Muscle layer of duodenum (tissue), 2 donors: ENCODE results near the gene LRRC56.

Source experiments
- H3K27ac ChIP-seq: one replicate; pipeline ENCODE4 v1.7.0; 2013; ENCODE audit warnings: mild to moderate bottlenecking, low read length
- H3K27me3 ChIP-seq: one replicate; pipeline ENCODE4 v1.7.0; 2013; ENCODE audit warnings: low read depth, mild to moderate bottlenecking, control low read depth, low read length
- H3K36me3 ChIP-seq, 2 donors: one replicate each; pipeline ENCODE4 v1.7.0; 2013; ENCODE audit warnings: low read length in 2 of 2, control low read depth in 1 of 2, mild to moderate bottlenecking in 1 of 2; ENCODE audit not compliant: insufficient read depth in 2 of 2, control insufficient read depth in 1 of 2
- H3K4me1 ChIP-seq, 2 donors: one replicate each; pipeline ENCODE4 v1.7.0; 2013; ENCODE audit warnings: low read length in 2 of 2, mild to moderate bottlenecking in 2 of 2, control low read depth in 1 of 2, moderate library complexity in 1 of 2; ENCODE audit not compliant: insufficient read depth in 2 of 2, control insufficient read depth in 1 of 2
- H3K4me3 ChIP-seq, 2 donors: one replicate each; pipeline ENCODE4 v1.7.0; 2013; ENCODE audit warnings: low read length in 2 of 2, low read depth in 1 of 2, mild to moderate bottlenecking in 1 of 2
- H3K9me3 ChIP-seq, 2 donors: one replicate each; pipeline ENCODE4 v1.7.0; 2013; ENCODE audit warnings: low read length in 2 of 2, control low read depth in 1 of 2, mild to moderate bottlenecking in 1 of 2; ENCODE audit not compliant: control insufficient read depth in 1 of 2
- donor health status: healthy.

LRRC56 gene

GRCh38 chr11:530960-531831 is 6.1 kb upstream of the LRRC56 start:
- H3K4me3 ChIP-seq: no peak overlapping the region
- H3K27me3 ChIP-seq: no peaks in the 10 kb centered on the region
- peaks cover 0 to 27% of the 10 kb centered on the region in 2 donors for H3K36me3 ChIP-seq
- no peaks in the 10 kb centered on the region for H3K9me3 ChIP-seq
- peaks cover 0 to 16% of the 10 kb centered on the region in 2 donors for H3K4me1 ChIP-seq
- no peak overlapping the region for H3K27ac ChIP-seq

DNA sequence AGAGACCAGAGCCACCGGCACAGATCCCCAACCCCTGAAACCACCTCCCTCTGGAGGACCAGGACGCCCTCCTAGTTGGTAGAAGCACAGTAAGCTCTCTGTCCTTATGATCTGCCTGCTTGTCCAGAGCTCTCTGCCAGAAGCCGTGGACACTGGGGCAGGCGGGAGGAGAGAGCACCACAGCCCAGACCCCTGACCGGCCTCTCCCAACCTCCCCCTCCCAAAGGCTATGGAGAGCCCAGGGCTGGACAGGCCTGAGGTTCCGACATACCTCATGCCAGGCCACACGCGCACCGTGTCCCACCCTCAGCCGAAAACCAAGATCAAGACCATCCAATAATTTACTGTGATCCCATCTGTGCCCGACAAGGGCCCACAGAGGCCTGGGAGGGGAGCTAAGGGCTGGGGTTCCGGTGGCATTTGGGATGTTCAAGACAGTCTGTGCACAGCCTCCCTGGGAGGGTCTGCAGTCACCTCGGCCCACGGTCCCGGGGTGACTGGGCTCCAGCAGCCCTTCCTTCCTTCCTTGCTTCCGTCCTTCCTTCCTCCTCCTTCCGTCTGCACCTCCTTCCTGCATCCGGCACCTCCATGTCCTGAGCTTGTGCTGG is 5.3 kb upstream of the LRRC56 start:
- H3K27ac ChIP-seq: no peak overlapping the region
- H3K36me3 ChIP-seq: peaks cover 0 to 27% of the 10 kb centered on the region in 2 donors
- peaks cover 0 to 21% of the 10 kb centered on the region in 2 donors for H3K4me1 ChIP-seq
- no peaks in the 10 kb centered on the region for H3K27me3 ChIP-seq
- no peaks in the 10 kb centered on the region for H3K9me3 ChIP-seq
- H3K4me3 ChIP-seq: no peak overlapping the region

- no peaks in the 10 kb centered on the region for H3K9me3 ChIP-seq
- no peaks in the 10 kb centered on the region for H3K27me3 ChIP-seq
- H3K36me3 ChIP-seq: peaks cover 0 to 27% of the 10 kb centered on the region in 2 donors
- H3K4me1 ChIP-seq: peaks cover 0 to 26% of the 10 kb centered on the region in 2 donors
- H3K27ac ChIP-seq: no peak overlapping the region
- no peak overlapping the region for H3K4me3 ChIP-seq
Observed at GRCh38 chr11:532527-532985, 4.8 kb upstream of the LRRC56 start.

DNA sequence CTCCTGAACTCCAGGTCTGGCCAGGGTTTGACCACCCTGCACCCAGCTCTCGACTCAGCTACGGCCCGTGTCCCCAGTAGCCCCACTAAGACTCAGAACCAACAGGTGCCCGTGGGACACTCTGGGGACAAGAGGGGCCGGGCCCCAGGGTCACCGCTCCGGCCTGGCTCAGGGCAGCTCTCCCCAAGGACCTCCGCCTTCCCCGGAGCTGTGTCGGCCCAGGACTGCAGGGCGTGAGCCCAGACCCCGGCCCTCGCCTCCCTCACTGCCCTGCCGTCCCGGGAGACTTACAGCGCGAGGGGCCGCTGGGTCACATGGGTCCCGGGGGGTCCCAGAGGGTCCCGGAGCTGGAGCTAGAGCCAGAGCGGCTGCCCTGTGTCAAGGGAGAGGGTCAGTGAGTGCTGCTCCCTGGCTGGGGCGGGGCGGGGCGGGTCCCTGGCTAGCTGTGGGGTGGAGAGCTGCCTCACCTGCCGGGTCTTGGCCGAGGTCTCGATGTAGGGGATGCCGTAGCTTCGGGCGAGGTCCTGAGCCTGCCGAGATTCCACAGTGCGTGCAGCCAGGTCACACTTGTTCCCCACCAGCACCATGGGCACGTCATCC is 4.2 kb upstream of the LRRC56 start:
- Histone ChIP-seq H3K27me3 (no peaks in the 10 kb centered on the region), H3K4me1 (peaks cover 0 to 30% of the 10 kb centered on the region in 2 donors), H3K36me3 (peaks cover 0 to 27% of the 10 kb centered on the region in 2 donors), H3K4me3 (no peak overlapping the region), H3K27ac (no peak overlapping the region), H3K9me3 (no peaks in the 10 kb centered on the region)

DNA sequence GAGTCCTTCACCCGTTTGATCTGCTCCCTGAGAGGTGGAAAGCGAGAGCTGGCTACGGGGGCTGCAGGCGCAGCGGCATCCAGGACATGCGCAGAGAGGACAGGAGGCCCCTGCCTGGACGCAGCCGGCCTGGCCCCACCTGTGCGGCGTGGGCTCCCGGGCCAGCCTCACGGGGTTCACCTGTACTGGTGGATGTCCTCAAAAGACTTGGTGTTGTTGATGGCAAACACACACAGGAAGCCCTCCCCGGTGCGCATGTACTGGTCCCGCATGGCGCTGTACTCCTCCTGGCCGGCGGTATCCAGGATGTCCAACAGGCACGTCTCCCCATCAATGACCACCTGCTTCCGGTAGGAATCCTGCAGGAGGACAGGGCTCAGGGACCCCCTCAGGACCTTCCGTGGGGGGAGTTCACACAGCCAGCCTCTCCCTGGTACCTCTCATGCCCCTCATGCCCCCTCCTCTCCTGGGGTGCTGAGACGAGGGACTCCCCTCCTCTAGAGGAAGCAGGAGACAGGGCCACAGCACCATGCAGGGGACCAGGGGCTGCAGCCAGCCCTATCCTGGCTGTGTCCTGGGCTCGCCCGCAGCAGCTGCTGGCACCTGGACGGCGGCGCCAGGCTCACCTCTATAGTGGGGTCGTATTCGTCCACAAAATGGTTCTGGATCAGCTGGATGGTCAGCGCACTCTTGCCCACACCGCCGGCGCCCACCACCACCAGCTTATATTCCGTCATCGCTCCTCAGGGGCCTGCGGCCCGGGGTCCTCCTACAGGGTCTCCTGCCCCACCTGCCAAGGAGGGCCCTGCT is 3.5 kb upstream of the LRRC56 start:
- H3K27ac ChIP-seq: no peak overlapping the region
- peaks cover 0 to 30% of the 10 kb centered on the region in 2 donors for H3K4me1 ChIP-seq
- H3K36me3 ChIP-seq: peaks cover 0 to 27% of the 10 kb centered on the region in 2 donors
- H3K4me3 ChIP-seq: peak overlapping the region in 1 of 2 donors; percentile 88
- H3K27me3 ChIP-seq: no peaks in the 10 kb centered on the region
- H3K9me3 ChIP-seq: no peaks in the 10 kb centered on the region

DNA sequence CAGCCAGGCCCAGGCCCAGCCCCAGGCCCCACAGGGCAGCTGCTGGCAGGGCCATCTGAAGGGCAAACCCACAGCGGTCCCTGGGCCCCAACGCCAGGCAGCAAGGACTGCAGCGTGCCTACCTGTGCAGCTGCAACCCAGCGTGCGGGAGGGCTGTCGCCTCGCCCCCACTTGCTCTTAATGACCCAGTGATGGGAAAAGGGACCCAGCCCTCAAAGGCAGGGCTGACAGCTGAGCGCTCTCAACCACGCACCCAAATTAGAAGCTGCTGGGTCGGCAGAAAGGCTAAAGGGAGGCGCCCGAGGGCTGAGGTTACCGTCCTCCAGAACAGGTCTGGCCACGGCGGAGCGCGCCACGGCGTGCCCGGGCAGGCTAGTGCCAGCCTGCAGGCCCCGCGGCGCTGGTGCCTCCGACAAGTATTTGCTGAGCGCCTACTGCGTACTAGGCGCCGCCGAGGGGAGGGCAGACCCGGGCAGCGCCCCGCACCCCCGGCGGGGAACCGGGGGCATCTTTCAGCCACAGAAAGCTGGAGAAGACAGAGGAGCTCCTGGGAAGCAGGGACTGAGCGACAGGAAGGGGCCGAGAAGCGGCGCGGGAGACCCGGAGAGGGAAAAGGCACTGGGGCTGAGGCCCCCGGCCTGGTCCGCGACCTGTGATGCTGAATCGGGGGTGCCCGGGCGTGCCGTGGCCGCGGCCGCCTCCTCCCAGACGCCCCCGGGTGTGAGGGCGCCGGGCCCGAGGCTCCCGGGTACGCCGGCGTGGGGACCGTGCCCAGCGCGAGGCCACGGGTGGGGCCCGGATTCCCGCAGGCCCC is 2.7 kb upstream of the LRRC56 start:
- H3K36me3 ChIP-seq: peaks cover 0 to 27% of the 10 kb centered on the region in 2 donors
- H3K27ac ChIP-seq: no peak overlapping the region
- peaks cover 0 to 30% of the 10 kb centered on the region in 2 donors for H3K4me1 ChIP-seq
- H3K9me3 ChIP-seq: no peaks in the 10 kb centered on the region
- no peaks in the 10 kb centered on the region for H3K27me3 ChIP-seq
- peak overlapping the region; percentile 62 to 88 for H3K4me3 ChIP-seq

GRCh38 chr11:535210-535518 is 2.2 kb upstream of the LRRC56 start:
- no peaks in the 10 kb centered on the region for H3K27me3 ChIP-seq
- no peak overlapping the region for H3K27ac ChIP-seq
- no peaks in the 10 kb centered on the region for H3K9me3 ChIP-seq

DNA sequence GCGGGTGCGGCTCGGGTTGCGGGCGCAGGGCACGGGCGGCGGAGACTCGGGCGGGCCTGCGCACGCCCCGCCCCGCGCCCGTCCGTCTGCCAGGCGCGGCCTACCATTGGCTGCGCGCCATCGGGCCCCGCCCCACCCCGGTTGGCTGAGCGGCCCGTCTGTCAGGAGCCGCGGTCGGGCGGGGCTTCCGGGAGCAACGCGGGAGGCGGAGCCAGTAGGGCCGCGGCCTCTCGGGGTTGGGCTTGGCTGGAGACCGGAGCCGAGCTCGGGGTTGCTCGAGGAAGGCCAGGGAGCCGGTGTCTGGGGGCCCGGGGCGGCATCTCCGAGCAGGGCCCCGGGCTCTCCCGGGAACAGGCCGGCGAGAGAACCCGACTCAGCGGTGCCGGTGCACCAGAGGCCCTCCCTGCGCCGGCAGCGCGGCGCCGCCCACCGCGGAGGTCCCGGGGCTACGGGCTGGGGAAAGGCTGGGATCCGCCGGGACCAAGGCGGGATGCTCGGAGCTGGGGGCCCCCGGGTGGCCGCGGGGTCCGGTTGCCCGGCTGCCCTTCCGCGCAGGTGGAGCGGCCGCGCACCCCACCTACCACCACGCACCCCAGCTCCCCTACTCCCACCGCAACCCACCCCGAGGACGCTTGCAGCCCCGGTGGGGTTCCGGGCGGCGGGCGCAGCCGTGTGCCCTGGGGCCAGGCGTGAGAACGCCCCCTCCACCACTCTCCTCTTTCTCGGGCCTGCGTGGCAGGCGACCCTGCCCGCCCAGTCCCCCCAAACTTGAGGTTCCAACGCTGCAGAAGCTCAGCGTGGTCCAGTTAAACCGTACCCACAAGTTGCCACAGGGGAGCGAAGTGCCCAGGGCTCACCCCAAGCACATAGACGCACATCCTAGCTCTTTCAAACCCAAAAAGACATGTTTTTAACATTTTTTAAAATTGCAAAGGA is 1.5 kb upstream of the LRRC56 start, which contains the start of gene HRAS:
HRAS (minus strand) TSS at position 58 of the 936 bp plus-strand sequence.
- Histone ChIP-seq H3K4me3 (peak within 1 kb of the TSS; percentile 62 to 88), H3K9me3 (no peaks in the 10 kb centered on the region), H3K36me3 (peaks cover 0 to 27% of the 10 kb centered on the region in 2 donors), H3K4me1 (peaks cover 0 to 30% of the 10 kb centered on the region in 2 donors), H3K27ac (no peak within 1 kb of the TSS), H3K27me3 (no peaks in the 10 kb centered on the region)

More at GRCh38 chr11:535210-535518, 2.2 kb upstream of the LRRC56 start:
- H3K4me1 ChIP-seq: peaks cover 0 to 30% of the 10 kb centered on the region in 2 donors
- H3K4me3 ChIP-seq: peak overlapping the region in 1 of 2 donors; percentile 88
- H3K36me3 ChIP-seq: peaks cover 0 to 27% of the 10 kb centered on the region in 2 donors

GRCh38 chr11:537622-538430 is 499 bp downstream of the LRRC56 start:
- Histone ChIP-seq H3K27ac (no peak overlapping the region), H3K27me3 (no peaks in the 10 kb centered on the region), H3K9me3 (no peaks in the 10 kb centered on the region), H3K36me3 (peaks cover 0 to 7% of the 10 kb centered on the region in 2 donors), H3K4me1 (peaks cover 0 to 30% of the 10 kb centered on the region in 2 donors), H3K4me3 (peak overlapping the region in 1 of 2 donors; percentile 48)
